ENCODE measurements around the gene DLG1.
A peak's percentile ranks its signal among the peaks of the same experiment; 100 is the strongest.
"Not testable (repeated sequence)": the region's sequence is repeated elsewhere in the genome, so short reads cannot be mapped to it uniquely, and the experiment has no call there.

DLG1 gene

DNA sequence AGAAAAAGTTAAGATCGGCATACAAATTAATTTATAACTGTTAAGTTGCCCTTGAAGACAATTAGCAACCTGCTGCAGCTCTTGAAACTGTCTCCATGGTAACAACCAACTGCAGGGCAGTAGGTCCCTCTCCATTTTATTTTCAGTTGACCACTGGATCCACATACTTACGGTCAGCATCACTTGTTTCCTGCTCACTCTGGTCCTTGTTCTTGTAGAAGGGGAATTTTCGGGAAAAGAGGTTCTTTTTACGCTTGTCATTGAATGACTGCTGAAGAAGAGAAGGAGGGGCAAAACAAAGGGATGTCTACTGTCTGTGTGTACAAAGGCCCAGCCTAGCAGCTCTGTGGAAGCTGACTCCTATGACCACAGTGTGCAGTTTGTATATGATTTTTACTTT is 222.0 kb downstream of the DLG1 start:
- DNase-seq = no peak

- DNase-seq = no peak
These were observed 230.3 kb downstream of the DLG1 start for GRCh38 chr3:197068077-197068476.

GRCh38 chr3:197064771-197065170 is 233.6 kb downstream of the DLG1 start:
- DNase-seq = no peak

- DNase-seq = no peak
These were observed 236.0 kb downstream of the DLG1 start for GRCh38 chr3:197062446-197062845.

DNA sequence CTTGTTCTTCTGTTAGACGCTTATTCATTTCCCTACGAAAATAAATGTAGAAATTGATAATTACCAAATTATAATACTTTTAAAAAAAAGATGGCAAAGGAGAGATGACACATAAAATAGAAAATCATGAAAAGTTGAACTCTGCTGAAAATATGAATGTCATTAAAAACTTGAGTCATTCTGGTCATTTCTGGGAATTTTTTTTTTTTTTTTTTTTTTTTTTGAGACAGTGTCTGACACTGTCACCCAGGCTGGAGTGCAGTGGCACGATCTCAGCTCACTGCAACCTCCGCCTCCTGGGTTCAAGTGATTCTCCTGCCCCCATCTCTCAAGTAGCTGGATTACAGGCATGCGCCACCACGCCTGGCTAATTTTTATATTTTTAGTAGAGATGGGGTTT is 246.8 kb downstream of the DLG1 start:
- not testable (repeated sequence) for DNase-seq

- DNase-seq = no peak
These were observed 247.9 kb downstream of the DLG1 start for GRCh38 chr3:197050511-197050910.

GRCh38 chr3:197042539-197042938 is 255.9 kb downstream of the DLG1 start:
- no peak for DNase-seq

GRCh38 chr3:197041875-197042488 is 256.4 kb downstream of the DLG1 start:
- no peak for DNase-seq

GRCh38 chr3:197040658-197041057 is 257.8 kb downstream of the DLG1 start:
- no peak for DNase-seq

DNA sequence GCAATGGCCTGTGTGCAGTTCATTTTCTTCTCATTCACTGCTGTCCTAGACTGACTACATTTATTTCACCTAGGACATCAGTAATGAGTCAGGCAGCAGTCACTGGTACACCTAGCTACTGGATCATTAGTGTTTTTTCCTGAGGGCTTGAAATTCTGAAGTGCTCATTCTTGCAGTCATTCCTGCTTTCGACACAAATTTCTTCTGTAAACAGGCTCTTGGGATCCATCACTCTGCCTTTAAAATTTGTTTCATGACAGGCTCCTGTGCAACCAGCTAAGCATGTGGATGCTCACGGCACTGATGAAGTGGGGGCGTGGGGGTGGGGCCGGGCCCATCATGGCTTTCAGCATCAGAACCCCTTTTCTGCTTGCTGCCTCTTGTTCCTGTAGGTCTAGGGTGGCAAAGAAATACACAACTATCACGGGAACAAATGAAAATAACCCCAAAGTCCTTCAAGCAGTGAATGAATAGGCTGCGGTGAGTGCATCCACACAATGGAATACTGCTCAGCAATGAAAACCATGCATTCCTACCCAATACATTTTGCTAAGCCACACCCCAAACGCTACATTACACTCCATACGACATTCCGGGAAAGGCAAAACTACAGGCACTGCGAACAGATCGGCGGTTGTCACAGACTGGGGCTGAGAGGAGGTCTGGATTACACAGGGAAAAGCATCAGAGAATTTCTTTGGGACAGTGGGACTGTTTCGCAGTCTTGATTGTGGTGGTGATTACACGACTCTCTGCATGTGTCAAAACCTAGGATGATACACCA is 259.5 kb downstream of the DLG1 start:
- DNase-seq = no peak

- no peak for DNase-seq
These were observed 262.8 kb downstream of the DLG1 start for GRCh38 chr3:197035577-197035976.

GRCh38 chr3:197034778-197035177 is 263.6 kb downstream of the DLG1 start:
- not testable (repeated sequence) for DNase-seq

- DNase-seq = not testable (repeated sequence)
These were observed 264.6 kb downstream of the DLG1 start for GRCh38 chr3:197033764-197034163.

- no peak for DNase-seq
These were observed 266.8 kb downstream of the DLG1 start for GRCh38 chr3:197031315-197032285.

GRCh38 chr3:197030379-197031314 is 267.8 kb downstream of the DLG1 start:
- no peak for DNase-seq

DNA sequence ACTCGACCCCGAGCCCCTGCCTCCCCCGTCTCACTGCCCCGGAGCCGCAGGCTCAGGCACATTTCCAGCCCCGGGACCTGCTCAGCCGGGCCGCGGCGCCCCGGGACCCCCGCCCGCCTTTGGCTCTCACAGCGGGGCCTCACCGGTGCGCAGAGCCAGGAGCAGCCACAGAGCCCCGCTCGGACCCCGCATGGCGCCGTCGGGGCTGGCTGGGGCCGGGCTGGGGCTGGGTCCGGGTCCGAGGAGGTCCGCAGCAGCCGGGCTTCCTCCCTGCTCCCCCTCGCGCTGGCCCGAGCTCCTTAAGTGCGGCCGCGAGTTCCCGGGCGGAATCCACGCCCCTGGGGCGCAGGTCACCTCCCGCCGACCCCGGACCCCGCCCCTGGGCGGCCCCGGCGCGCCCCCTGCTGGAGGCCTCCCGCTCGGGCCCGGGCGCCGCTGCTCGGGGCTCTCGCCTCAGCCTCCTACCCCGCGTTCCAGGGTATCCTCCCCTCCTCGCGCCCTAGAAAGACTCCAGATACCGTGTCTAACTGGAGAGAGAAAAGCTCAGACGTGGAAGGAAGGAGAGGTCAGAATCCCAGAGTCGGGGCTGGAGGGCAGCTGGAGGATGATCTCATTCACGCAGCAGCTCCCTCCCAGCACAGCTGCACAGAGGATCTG is 268.8 kb downstream of the DLG1 start, which contains the start of gene MELTF:
Gene MELTF (minus strand): TSS at position 307 of the 657 bp plus-strand sequence. CDS start 115 bp downstream, at position 192.
- DNase-seq = peak; percentile 72

DNA sequence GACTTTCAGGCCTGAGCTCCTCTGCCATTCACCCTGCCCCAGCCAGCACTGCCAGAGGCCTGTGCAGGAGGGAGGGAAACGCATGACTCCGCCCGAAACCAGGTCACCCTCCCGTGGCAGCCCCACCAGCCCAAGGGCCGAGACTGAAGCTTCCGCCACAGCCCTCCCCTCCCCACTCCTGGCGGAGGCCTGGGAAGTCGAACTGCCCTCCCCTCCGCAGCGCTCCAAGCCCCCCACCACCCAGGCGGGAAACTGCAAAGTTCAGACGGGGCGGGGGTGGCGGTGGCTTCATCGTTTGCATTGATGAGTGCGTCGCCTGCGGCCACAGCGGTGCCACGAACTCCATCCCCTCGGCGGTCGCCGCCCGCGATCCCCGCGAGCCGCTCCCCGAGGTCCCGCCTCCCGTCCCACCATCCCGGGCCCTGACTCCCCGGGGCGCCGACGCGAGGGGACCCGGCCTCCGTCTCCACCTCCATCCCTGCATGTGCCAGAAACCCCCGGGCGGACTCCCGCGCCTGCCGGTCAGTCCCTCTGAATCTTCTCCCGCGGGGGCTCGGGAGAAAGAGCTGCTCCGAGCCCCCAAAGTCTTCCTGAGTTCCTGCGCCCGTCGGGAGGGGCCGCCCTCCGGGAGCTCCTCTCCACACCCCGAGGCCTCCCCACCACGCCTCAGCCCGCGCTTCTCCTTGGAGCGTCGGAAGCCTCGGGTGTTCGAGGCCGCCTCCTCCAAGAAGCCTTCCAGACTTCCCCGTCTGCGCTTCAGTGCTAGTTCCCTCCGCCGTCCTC is 269.5 kb downstream of the DLG1 start:
- no peak for DNase-seq

GRCh38 chr3:197027896-197028727 is 270.3 kb downstream of the DLG1 start:
- DNase-seq = no peak

- no peak for DNase-seq
These were observed 271.1 kb downstream of the DLG1 start for GRCh38 chr3:197027151-197027895.
